ENCODE results near the gene CLIC5.

GRCh38 chr6:45924763-45925342 lies 90.8 kb downstream of the CLIC5 start:
- TF ChIP-seq CTCF (IDR thresholded peaks at IDR 0.05) = no peak
- no peak for TF ChIP-seq POLR2A (IDR thresholded peaks at IDR 0.05)
